K562 (cell line): ENCODE data around the gene NPDC1. TPM values are rescaled to one million over a fixed set of nuclear protein-coding genes. Genes with fewer than 3 reads are reported as not detected.

Experiments
- BDP1 ChIP-seq: IDR thresholded peaks from 3 replicates; pipeline ENCODE4 v1.6.1; 2011; ENCODE audit not compliant: insufficient read length, insufficient read depth
- FOXK2 ChIP-seq, 2 experiments: fragments of 450-650 bp; IDR thresholded peaks in 1 of 2; conservative IDR thresholded peaks in 1 of 2; 2 replicates each; pipeline ENCODE4 v1.6.1; 2016; ENCODE audit warnings: low read depth in 2 of 2, mild to moderate bottlenecking in 1 of 2
- GATA2 ChIP-seq: sonication (generic); formaldehyde crosslinking; IDR thresholded peaks from 2 replicates; pipeline ENCODE4 v1.4.0; 2020; ENCODE audit warnings: mild to moderate bottlenecking, missing genetic modification reagents
- HEY1 ChIP-seq: fragments of 250-450 bp; sonication (Bioruptor Pico); IDR thresholded peaks from 2 replicates; pipeline ENCODE4 v1.5.0; 2020; ENCODE audit warnings: mild to moderate bottlenecking, moderate library complexity, borderline replicate concordance
- NCOA6 ChIP-seq: fragments of 450-650 bp; IDR thresholded peaks from 2 replicates; pipeline ENCODE4 v1.6.1; 2017; ENCODE audit warnings: mild to moderate bottlenecking
- NFIC ChIP-seq: fragments of 450-650 bp; IDR thresholded peaks from 2 replicates; pipeline ENCODE4 v1.6.1; 2017; ENCODE audit warnings: mild to moderate bottlenecking, inconsistent platforms
- NFYB ChIP-seq: IDR thresholded peaks from 2 replicates; pipeline ENCODE4 v1.6.1; 2011; ENCODE audit warnings: mild to moderate bottlenecking, moderate library complexity; ENCODE audit not compliant: insufficient read length; ENCODE audit errors: extremely low read depth
- PURB ChIP-seq: sonication (generic); formaldehyde crosslinking; IDR thresholded peaks from 2 replicates; pipeline ENCODE4 v1.9.0; 2021; ENCODE audit warnings: low read depth, mild to moderate bottlenecking, missing genetic modification reagents
- RAD21 ChIP-seq, 2 experiments: fragments of 250-450 bp in 1 of 2; fragments of 450-650 bp in 1 of 2; sonication (Bioruptor Pico) in 1 of 2; formaldehyde crosslinking in 1 of 2; IDR thresholded peaks in 1 of 2; conservative IDR thresholded peaks in 1 of 2; 2 replicates each; pipeline versions ENCODE4 v1.4.0 to v1.8.0; 2020 to 2022; ENCODE audit warnings: mild to moderate bottlenecking in 2 of 2, moderate library complexity in 1 of 2
- RB1 ChIP-seq: fragments of 450-650 bp; IDR thresholded peaks from 2 replicates; pipeline ENCODE4 v1.6.1; 2017; ENCODE audit warnings: low read depth, mild to moderate bottlenecking
- SMC3 ChIP-seq: conservative IDR thresholded peaks from 2 replicates; pipeline ENCODE4 v1.6.1; 2011; ENCODE audit warnings: low read depth, low read length, improper control_type of control experiment; ENCODE audit not compliant: insufficient read depth
- SPI1 ChIP-seq: IDR thresholded peaks from 2 replicates; pipeline ENCODE4 v1.6.1; 2011; ENCODE audit warnings: low read depth, low read length, control low read depth, borderline replicate concordance
- ZNF124 ChIP-seq: sonication (generic); formaldehyde crosslinking; IDR thresholded peaks from 2 replicates; pipeline ENCODE4 v1.8.1; 2022; ENCODE audit warnings: missing genetic modification reagents
- ZNF75A ChIP-seq: fragments of 450-650 bp; formaldehyde crosslinking; IDR thresholded peaks from 2 replicates; pipeline ENCODE4 v1.4.0; 2020; ENCODE audit warnings: mild to moderate bottlenecking
- ZZZ3 ChIP-seq: fragments of 450-650 bp; IDR thresholded peaks from 2 replicates; pipeline ENCODE4 v1.6.1; 2016; ENCODE audit warnings: antibody characterized with exemption, mild to moderate bottlenecking, moderate library complexity
- polyA plus RNA-seq, 8 experiments: library from polyadenylated mRNA; depleted of rRNA in 4 of 8; stranded (reverse) in 5 of 8; unstranded in 3 of 8; fragments of >200 nt; fragmentation: Nextera tagmentation in 2 of 8; fragmentation: Illumina TruSeq in 1 of 8; extraction: Ambion mirVana in 2 of 8; extraction: Trizol in 1 of 8; gene quantifications; 2 replicates each; pipeline versions ENCODE4 v1.2.1 to v1.2.3, GENCODE V29; 2011 to 2014; ENCODE audit warnings: inconsistent platforms in 1 of 8, missing spikeins in 1 of 8
- total RNA-seq, 7 experiments: library from RNA; depleted of rRNA in 6 of 7; stranded (reverse); fragments of >200 nt in 6 of 7; fragmentation: Illumina TruSeq in 2 of 7; extraction: Trizol in 2 of 7; gene quantifications; 2 replicates each; pipeline versions ENCODE4 v1.2.1 to v1.2.3, GENCODE V29; 2011 to 2021; ENCODE audit warnings: low replicate concordance in 1 of 7
- TF ChIP-seq, protein P1 (sequence below): fragments of 450-650 bp; formaldehyde crosslinking; IDR thresholded peaks from 2 replicates; pipeline ENCODE4 v1.4.0; 2022; ENCODE audit warnings: missing genetic modification characterization
- TF ChIP-seq, protein P2 (sequence below): fragments of 200-800 bp; sonication (Bioruptor generic); IDR thresholded peaks from 2 replicates; pipeline ENCODE4 v1.6.1; 2016; ENCODE audit warnings: missing genetic modification characterization, missing compliant biosample characterization
- TF ChIP-seq, protein P3 (sequence below): fragments of 450-650 bp; formaldehyde crosslinking; IDR thresholded peaks from 2 replicates; pipeline ENCODE4 v1.4.0; 2020; ENCODE audit warnings: mild to moderate bottlenecking, moderate library complexity
- TF ChIP-seq, protein P4 (sequence below): fragments of 250-450 bp; sonication (Bioruptor Pico); IDR thresholded peaks from 2 replicates; pipeline ENCODE4 v1.4.0; 2020

Gene NPDC1
- total and polyA plus RNA-seq, 9 of the 15 experiments (the other 6 are each of a cell fraction or from before 2014, with no cell fraction given) = 0.06 to 2.1 (median 0.53) TPM; not detected in 3

DNA sequence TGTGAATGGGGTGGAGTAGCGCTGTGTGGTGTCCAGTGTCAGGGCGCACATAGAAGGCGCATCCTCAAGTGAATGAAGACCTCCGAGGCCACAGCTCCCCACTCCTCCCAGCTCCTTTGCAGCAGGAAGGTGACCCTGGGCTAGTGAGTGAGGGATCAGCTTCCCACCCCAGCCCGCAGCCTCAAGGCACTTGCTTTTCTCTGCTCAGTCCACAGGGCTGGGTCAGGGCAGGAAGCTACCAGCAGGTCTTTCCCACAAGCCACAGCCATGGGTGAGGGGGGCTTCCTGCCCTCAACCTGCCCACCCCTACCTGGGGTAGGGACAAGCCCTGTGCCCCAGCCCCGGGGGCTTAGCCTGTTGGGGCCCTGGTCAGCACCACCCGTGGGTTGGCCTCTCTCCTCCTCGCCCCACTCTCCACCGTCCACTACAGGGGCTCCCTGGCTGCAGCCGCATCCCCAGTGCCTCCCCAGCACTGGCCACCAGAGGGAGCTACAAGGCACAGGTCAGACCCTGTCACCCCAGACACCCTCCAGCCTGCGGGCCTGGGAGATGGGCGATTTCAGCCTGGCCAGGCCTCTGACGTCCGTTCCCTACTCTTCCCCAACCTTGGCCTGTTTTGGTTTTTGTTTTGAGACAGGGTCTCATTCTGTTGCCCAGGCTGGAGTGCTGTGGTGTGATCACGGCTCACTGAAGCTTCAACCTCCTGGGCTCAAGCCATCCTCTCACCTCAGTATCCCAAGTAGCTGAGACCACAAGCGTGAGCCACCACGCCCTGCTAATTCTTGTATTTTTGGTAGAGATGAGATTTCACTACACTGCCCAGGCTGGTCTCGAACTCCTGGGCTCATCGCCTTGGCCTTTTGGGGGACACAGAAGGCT lies 16.7 kb downstream of the NPDC1 start (continued):
- TF ChIP-seq PURB (CRISPR knock-in tag) = no peak
- TF ChIP-seq BDP1 = no peak
- TF ChIP-seq, protein P1, sequence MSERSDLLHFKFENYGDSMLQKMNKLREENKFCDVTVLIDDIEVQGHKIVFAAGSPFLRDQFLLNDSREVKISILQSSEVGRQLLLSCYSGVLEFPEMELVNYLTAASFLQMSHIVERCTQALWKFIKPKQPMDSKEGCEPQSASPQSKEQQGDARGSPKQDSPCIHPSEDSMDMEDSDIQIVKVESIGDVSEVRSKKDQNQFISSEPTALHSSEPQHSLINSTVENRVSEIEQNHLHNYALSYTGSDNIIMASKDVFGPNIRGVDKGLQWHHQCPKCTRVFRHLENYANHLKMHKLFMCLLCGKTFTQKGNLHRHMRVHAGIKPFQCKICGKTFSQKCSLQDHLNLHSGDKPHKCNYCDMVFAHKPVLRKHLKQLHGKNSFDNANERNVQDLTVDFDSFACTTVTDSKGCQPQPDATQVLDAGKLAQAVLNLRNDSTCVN (CRISPR knock-in tag) = no peak
- TF ChIP-seq, protein P2, sequence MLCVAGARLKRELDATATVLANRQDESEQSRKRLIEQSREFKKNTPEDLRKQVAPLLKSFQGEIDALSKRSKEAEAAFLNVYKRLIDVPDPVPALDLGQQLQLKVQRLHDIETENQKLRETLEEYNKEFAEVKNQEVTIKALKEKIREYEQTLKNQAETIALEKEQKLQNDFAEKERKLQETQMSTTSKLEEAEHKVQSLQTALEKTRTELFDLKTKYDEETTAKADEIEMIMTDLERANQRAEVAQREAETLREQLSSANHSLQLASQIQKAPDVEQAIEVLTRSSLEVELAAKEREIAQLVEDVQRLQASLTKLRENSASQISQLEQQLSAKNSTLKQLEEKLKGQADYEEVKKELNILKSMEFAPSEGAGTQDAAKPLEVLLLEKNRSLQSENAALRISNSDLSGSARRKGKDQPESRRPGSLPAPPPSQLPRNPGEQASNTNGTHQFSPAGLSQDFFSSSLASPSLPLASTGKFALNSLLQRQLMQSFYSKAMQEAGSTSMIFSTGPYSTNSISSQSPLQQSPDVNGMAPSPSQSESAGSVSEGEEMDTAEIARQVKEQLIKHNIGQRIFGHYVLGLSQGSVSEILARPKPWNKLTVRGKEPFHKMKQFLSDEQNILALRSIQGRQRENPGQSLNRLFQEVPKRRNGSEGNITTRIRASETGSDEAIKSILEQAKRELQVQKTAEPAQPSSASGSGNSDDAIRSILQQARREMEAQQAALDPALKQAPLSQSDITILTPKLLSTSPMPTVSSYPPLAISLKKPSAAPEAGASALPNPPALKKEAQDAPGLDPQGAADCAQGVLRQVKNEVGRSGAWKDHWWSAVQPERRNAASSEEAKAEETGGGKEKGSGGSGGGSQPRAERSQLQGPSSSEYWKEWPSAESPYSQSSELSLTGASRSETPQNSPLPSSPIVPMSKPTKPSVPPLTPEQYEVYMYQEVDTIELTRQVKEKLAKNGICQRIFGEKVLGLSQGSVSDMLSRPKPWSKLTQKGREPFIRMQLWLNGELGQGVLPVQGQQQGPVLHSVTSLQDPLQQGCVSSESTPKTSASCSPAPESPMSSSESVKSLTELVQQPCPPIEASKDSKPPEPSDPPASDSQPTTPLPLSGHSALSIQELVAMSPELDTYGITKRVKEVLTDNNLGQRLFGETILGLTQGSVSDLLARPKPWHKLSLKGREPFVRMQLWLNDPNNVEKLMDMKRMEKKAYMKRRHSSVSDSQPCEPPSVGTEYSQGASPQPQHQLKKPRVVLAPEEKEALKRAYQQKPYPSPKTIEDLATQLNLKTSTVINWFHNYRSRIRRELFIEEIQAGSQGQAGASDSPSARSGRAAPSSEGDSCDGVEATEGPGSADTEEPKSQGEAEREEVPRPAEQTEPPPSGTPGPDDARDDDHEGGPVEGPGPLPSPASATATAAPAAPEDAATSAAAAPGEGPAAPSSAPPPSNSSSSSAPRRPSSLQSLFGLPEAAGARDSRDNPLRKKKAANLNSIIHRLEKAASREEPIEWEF = no peak
- peak; percentile 51; the same call in 1 of the 2 replicates for TF ChIP-seq SMC3
- TF ChIP-seq, protein P3, sequence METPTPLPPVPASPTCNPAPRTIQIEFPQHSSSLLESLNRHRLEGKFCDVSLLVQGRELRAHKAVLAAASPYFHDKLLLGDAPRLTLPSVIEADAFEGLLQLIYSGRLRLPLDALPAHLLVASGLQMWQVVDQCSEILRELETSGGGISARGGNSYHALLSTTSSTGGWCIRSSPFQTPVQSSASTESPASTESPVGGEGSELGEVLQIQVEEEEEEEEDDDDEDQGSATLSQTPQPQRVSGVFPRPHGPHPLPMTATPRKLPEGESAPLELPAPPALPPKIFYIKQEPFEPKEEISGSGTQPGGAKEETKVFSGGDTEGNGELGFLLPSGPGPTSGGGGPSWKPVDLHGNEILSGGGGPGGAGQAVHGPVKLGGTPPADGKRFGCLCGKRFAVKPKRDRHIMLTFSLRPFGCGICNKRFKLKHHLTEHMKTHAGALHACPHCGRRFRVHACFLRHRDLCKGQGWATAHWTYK (CRISPR knock-in tag) = no peak
- TF ChIP-seq, protein P4, sequence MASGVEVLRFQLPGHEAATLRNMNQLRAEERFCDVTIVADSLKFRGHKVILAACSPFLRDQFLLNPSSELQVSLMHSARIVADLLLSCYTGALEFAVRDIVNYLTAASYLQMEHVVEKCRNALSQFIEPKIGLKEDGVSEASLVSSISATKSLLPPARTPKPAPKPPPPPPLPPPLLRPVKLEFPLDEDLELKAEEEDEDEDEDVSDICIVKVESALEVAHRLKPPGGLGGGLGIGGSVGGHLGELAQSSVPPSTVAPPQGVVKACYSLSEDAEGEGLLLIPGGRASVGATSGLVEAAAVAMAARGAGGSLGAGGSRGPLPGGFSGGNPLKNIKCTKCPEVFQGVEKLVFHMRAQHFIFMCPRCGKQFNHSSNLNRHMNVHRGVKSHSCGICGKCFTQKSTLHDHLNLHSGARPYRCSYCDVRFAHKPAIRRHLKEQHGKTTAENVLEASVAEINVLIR (CRISPR knock-in tag) = no peak
- no peak for TF ChIP-seq GATA2 (CRISPR knock-in tag)
- no peak for TF ChIP-seq SPI1
- TF ChIP-seq NFYB = no peak
- no peak for TF ChIP-seq NCOA6
- TF ChIP-seq HEY1 = no peak
- TF ChIP-seq ZZZ3 = no peak
- TF ChIP-seq RB1 = peak; percentile 63; the same call in 1 of the 2 replicates
- TF ChIP-seq ZNF124 (CRISPR knock-in tag) = no peak
- peak in 1 of 2 experiments; percentile 35; a peak in 1 of 4 replicates for TF ChIP-seq FOXK2 (conservative IDR thresholded peaks at IDR 0.05 in 1 of 2, IDR thresholded peaks at IDR 0.05 in 1 of 2; ENCODE audit: low read depth in 2 of 2)
- TF ChIP-seq RAD21 (CRISPR knock-in tag; conservative IDR thresholded peaks at IDR 0.05 in 1 of 2, IDR thresholded peaks at IDR 0.05 in 1 of 2) = peak; percentile 15 to 49; a peak in 3 of 4 replicates
- TF ChIP-seq NFIC = no peak
- no peak for TF ChIP-seq ZNF75A (CRISPR knock-in tag)
